ENCODE measurements around the gene INPP5A. TPM values are rescaled to one million over a fixed set of nuclear protein-coding genes. Genes with fewer than 3 reads are reported as not detected.
A peak's percentile ranks its signal among the peaks of the same experiment; 100 is the strongest.

Gene INPP5A
- total and polyA plus RNA-seq, 2 of the 13 experiments (the other 11 are each of a cell fraction or from before 2014, with no cell fraction given), result 17.5 to 37.9 TPM

DNA sequence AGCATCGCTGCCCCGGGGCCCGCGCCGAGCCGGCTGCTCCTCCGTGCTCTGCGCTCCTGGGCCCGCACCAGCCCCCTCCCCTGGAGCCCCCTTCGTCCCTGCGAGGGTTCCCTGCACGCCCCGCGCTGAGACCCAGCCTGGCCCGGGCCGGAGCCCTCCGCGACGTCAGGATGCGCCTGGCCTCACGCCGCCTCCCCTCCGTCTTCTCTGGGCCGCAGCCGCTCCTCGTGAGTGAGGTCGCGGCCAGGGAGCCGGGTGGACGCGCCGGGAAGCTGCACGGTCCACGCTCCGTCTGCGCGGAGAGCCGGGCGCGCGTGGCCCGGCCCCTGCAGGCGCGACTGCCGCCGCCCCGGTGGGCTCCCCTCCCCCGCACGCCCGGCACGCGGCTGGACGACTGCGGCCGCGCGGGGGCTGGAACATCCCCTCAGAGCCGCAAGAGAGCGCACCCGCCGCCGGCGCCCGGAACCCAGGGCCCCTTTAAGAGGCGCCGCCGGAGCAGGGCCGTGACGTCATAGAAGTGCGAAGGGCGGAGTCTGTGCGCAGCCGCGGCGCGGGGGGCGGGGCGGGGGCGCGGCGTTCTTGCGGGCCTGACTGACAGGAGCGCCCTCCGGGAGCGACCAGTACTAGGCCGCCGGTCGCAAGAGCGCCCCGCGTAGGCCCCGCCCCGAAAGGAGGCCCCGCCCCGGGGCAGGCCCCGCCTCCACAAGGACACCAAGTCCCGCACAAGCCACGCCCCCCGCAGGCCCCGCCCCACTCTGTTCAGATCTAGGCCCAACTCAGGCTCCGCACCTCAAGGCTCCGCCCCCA is 507 bp upstream of the INPP5A start (continued):
- TF ChIP-seq SP1 (IDR thresholded peaks at IDR 0.05) (no peak), SP1 (CRISPR knock-in tag; IDR thresholded peaks at IDR 0.05) (peak; percentile 74; the same call in 1 of the 2 replicates), ZNF788 (CRISPR knock-in tag; IDR thresholded peaks at IDR 0.05; ENCODE audit: borderline replicate concordance) (peak; percentile 66; the same call in 1 of the 2 replicates), ZNF816 (CRISPR knock-in tag; IDR thresholded peaks at IDR 0.05; ENCODE audit: borderline replicate concordance) (peak; percentile 49; the same call in 1 of the 2 replicates), SATB2 (CRISPR knock-in tag; IDR thresholded peaks at IDR 0.05) (no peak), ZNF225 (CRISPR knock-in tag; IDR thresholded peaks at IDR 0.05) (no peak), THAP7 (CRISPR knock-in tag; IDR thresholded peaks at IDR 0.05) (0 out of 2 replicates have a peak, but pooled peaks have one; percentile 33), DZIP1 (CRISPR knock-in tag; IDR thresholded peaks at IDR 0.05) (no peak; the same call in 1 of the 2 replicates), CTCF (CRISPR knock-in tag; IDR thresholded peaks at IDR 0.05) (peak; percentile 50), GMEB2 (CRISPR knock-in tag; IDR thresholded peaks at IDR 0.05; ENCODE audit: low read depth) (0 out of 2 replicates have a peak, but pooled peaks have one; percentile 16), ZBTB4 (CRISPR knock-in tag; IDR thresholded peaks at IDR 0.05; ENCODE audit: borderline replicate concordance) (no peak), MEIS1 (CRISPR knock-in tag; IDR thresholded peaks at IDR 0.05; ENCODE audit: borderline replicate concordance) (no peak)
- TF ChIP-seq, protein P1, sequence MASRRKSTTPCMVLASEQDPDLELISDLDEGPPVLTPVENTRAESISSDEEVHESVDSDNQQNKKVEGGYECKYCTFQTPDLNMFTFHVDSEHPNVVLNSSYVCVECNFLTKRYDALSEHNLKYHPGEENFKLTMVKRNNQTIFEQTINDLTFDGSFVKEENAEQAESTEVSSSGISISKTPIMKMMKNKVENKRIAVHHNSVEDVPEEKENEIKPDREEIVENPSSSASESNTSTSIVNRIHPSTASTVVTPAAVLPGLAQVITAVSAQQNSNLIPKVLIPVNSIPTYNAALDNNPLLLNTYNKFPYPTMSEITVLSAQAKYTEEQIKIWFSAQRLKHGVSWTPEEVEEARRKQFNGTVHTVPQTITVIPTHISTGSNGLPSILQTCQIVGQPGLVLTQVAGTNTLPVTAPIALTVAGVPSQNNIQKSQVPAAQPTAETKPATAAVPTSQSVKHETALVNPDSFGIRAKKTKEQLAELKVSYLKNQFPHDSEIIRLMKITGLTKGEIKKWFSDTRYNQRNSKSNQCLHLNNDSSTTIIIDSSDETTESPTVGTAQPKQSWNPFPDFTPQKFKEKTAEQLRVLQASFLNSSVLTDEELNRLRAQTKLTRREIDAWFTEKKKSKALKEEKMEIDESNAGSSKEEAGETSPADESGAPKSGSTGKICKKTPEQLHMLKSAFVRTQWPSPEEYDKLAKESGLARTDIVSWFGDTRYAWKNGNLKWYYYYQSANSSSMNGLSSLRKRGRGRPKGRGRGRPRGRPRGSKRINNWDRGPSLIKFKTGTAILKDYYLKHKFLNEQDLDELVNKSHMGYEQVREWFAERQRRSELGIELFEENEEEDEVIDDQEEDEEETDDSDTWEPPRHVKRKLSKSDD (CRISPR knock-in tag; IDR thresholded peaks at IDR 0.05; ENCODE audit: low read depth), result no peak

Data from HepG2 (cell line).